NCI-H774 (cell line): Measurements from ENCODE around the gene GALNS.

Source experiments
- DNase-seq: peaks from one replicate; lab custom pipeline; 2025; lab: John Stamatoyannopoulos, UW

Gene GALNS

GRCh38 chr16:88816736-88817535 is 39.8 kb downstream of the GALNS start:
- no peak for DNase-seq

DNA sequence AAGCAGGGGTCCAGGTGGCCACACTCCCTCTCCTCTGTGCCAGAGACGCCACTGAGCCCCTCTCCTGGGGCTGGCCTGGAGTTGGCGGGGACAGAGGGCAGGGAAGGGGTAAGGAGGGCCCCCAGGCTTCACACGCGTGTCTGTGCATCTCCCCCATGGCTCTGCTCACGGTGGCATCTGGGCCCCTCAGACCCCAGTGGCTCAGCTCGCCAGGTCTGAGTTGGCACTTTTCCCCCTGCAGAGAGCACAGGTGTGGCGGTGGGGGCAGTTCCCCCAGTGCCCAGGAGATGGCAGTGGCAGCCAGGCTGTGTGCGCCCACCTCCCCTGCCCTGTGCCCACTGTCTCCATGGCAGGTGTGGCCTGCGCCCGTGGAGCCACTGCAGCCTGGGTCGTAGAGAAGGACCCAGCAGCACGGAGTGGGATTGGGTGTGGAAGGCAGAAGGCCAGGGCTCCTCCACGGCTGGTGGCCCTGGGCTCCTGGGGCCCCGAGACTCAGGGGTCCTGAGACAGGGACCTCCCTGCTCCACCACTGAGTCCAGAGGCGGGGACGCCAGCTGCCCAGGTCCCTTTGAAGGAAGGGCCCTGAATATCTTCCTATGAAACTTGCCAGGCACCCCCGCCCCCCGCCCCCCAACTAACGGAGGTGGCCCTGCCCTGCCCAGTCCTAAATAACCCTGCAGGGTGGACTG is 40.7 kb downstream of the GALNS start:
- no peak for DNase-seq

DNA sequence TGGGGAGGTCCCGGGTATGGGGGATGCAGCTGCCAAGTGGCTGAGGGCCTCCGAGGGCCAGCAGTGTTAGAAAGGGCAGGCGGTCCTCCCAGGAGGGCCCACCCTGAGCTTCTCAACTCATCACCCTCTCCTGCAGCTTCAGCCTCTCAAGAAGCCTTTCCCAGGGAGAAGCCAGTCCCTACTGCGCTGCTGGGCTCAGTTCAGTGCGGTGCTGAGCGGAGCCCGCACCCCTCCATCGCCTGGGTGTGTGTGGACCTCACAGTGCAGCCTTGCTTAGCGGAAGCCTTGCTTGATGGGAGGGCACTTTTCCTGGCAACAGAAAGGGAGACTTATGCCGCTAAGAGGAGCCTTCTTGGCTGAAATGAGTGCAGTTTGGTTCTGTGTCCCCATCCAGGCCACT is 41.5 kb downstream of the GALNS start:
- no peak for DNase-seq

DNA sequence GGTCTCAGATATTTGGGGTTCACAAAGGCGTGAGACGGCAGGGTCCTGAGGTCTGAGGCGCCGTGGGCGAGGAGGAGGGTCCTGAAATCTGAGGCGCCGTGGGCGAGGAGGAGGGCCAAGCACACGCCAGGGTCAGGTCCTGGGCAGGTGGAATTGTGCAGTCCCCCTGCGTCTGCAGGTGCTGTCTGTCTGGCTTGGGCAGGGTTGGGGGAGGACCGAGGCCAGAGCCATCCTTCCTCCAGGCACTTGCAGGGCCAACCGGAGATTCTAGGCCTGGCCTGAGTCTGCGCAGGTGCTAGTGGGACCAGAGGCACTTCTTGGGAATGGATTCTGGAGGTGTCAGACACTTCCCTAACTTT is 42.6 kb downstream of the GALNS start:
- no peak for DNase-seq

DNA sequence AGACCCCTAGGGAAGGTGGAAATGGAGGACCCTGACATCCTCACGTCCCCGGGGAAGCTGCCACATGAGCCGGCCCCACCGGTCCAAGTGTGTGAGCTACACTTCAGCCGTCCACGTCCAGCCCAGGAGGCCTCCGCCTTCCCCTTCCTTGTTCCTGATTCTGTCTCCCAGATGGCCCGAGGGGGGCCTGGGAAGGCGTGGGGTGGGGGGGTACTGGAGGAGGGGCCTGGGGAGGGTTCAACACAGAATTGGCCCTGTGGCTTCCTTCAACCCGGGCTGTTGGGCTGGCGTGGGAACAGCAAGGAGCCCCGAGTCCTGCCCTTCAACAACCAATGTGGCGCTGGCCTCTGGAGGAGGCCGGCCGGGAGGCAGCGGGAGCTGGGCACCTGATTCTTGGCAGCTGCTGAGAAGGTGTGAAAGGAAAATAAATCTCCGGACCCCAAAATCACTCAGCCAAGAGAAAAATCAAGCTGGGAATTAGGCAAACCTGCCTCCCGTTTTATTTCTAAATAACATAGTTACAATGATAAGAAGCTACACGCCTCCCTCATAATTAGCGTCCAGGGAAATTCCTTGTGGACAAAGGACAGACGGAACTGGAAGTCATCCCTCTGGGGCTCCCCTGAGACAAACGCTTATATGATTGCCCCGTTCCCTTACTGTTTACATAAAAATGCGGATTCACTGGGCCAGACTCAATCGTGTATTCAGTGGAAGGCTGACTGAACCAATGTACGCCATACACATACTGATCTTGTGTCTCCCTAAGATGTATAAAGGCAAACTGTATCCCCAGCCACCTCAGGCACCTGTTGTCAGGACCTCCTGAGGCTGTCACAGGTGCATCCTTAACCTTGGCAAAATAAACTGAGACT is 43.2 kb downstream of the GALNS start:
- no peak for DNase-seq

- no peak for DNase-seq
Measured at GRCh38 chr16:88812513-88813268, 44.1 kb downstream of the GALNS start.

DNA sequence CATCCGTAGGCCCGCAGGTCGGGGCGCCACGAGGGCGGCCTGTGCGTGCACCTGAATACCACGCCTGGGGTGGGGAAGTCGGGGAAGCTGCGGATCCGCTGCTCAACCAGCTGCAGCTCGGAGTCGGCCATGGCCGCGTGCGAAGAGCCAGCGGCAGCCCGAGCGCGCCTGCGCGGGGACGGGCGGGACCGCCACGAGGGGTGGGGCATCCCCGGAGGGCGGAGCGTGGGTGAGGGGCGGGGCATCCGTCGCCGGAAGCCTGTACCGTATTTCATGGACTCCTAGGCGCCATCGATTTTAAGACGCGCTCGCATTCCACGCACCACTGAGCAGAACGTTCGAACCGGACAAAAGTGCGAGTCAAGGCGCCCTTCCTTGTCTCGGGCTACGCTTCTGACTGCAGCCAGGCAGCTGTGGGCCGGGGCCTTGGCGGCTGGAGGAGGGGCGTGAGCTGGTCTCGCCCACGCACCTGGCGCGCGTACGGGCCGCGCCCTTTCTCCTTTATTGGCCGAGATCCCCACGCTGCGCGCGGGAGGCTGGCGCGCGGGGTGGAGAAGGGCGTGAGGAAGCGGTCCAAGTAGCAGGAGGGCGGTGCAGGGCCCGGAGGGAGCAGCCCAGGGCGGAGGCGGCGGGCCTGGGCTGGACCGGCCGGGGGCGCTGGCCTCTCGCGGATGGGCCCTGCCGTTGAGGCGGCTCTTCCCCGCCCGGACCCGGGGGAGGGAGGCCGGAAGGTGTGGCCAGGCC is 44.8 kb downstream of the GALNS start, which contains the start of gene APRT:
TSS of gene APRT (minus strand) at position 160 of the 744 bp plus-strand sequence. CDS start at position 131, 29 bp downstream.
- DNase-seq: peak; percentile 59

GRCh38 chr16:88810912-88811768 is 45.6 kb downstream of the GALNS start:
- peak; percentile 50 for DNase-seq

DNA sequence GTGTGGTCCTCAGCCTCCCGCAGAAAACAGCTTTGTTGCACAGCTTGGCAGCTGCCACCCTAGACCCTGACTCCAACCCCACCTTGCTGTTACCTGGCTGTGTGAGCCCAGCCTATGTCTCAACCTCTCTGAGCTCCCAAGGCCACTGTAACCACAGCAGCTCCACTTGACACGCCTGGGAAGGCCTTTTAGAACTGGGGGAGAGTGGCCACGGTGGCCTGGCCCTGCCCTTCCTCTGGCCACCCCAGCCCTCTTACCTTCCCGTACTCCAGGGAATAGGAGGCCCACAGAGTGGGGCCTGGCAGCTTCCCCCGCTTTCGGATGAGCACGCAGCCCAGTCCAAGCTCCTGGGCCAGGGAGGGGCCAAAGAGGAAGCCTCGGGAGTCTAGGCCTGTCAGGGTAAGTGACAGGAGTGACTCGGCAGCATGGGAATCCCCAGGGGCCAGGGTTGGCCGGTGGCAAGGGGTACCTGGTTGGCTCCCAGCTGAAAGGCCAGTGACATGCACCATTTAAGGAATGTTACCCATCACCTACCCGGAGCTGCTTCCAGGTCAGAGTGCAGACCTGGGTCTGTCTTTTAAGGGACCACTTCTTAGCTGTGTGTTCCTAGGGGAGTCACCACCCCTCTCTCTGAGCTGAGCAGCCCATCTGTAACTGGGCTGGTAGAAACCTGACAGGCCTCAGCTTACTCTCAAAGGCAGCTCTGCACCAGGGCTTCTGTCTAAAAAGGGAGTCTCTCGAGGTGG is 46.4 kb downstream of the GALNS start:
- no peak for DNase-seq

DNA sequence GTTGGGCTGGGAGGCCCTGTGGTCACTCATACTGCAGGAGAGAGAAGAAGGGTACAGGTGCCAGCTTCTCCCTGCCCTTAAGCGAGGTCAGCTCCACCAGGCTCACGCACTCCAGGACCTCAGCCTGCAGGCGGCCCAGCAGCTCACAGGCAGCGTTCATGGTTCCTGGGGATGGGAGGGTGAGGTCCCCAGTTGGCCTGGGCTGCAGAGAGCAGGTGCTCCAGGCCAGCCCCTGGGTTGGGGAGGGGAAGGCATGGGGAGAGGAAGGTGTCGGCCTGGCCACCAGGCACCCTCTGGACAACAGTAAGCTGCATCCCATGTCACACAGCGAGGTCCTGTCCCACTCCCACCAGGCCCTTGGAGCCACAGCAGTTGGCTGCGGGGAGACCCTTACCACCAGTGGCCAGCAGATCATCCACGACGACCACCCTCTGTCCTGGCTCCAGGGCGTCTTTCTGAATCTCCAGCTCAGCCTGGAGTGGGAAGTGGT is 47.0 kb downstream of the GALNS start:
- DNase-seq: no peak

GRCh38 chr16:88809068-88809675 is 47.6 kb downstream of the GALNS start:
- DNase-seq: no peak

- DNase-seq: no peak
Measured at GRCh38 chr16:88807626-88808453, 48.9 kb downstream of the GALNS start.

- no peak for DNase-seq
Measured at GRCh38 chr16:88807142-88807625, 49.6 kb downstream of the GALNS start.

- no peak for DNase-seq
Measured at GRCh38 chr16:88806491-88807111, 50.1 kb downstream of the GALNS start.

DNA sequence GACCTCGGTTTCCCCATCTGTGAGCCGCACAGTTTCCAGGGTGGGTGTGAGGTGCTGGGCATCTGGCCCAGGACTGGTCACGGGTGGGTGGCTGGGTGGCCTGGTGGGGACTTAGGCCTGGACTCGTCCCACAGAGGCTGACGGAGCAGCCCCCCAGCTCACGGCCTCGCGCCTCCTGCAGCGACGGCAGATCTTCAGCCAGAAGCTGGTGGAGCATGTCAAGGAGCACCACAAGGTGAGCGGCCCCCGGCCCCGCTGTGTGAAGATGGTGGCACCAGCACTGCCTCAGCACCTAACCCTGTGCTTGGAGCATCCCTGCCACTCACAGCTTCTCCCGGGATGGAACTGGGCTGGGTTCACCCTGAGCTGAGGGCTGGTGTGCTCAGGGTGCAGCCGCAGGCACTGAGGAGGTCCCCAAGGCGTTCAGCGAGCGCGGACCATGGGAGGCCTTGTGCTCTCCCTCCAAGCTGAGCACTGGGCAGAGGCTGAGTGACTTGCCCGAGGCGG is 50.8 kb downstream of the GALNS start:
- no peak for DNase-seq

- no peak for DNase-seq
Measured at GRCh38 chr16:88805340-88805715, 51.4 kb downstream of the GALNS start.
